ENCODE measurements around the gene CERKL. TPM values are rescaled to one million over a fixed set of nuclear protein-coding genes. Genes with fewer than 3 reads are reported as not detected.

CERKL gene
- total RNA-seq, 4 donors from 2014 or later, result not detected

DNA sequence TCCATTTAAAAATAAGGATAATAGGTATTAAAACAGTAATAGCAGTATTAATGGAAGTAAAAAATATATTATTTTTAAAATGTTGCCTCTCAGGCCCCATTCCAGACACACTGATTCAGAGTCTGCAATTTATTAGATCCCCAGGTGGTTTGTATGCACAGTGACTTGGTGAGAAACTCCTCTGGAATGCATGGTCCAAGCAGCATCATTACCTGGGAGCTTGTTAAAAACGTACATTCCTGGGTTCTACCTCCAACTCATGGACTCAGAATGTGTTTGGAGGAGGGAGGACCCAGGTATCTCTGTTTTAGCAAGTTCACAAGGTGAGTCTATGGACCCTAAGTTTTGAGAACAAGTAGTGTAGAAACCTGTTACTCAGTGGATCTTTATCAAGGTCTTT lies 104.1 kb downstream of the CERKL start:
- H3K36me3 ChIP-seq, result no peaks in the 10 kb centered on the region
- no peaks in the 10 kb centered on the region for H3K27me3 ChIP-seq
- TF ChIP-seq, protein P1, sequence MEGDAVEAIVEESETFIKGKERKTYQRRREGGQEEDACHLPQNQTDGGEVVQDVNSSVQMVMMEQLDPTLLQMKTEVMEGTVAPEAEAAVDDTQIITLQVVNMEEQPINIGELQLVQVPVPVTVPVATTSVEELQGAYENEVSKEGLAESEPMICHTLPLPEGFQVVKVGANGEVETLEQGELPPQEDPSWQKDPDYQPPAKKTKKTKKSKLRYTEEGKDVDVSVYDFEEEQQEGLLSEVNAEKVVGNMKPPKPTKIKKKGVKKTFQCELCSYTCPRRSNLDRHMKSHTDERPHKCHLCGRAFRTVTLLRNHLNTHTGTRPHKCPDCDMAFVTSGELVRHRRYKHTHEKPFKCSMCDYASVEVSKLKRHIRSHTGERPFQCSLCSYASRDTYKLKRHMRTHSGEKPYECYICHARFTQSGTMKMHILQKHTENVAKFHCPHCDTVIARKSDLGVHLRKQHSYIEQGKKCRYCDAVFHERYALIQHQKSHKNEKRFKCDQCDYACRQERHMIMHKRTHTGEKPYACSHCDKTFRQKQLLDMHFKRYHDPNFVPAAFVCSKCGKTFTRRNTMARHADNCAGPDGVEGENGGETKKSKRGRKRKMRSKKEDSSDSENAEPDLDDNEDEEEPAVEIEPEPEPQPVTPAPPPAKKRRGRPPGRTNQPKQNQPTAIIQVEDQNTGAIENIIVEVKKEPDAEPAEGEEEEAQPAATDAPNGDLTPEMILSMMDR (IDR thresholded peaks at IDR 0.05), result no peak
- no peak for TF ChIP-seq EP300 (IDR thresholded peaks at IDR 0.05)
- TF ChIP-seq POLR2A (IDR thresholded peaks at IDR 0.05), result no peak
- DNase-seq (ENCODE audit: low spot score in 2 of 2), result no peak
- no peaks in the 10 kb centered on the region for H3K9me3 ChIP-seq
- WGBS, 2 donors, result 44 to 54% methylated on average over 1 of the region's 1 CpG
- no peaks in the 10 kb centered on the region for H3K4me1 ChIP-seq
- H3K4me3 ChIP-seq, result no peak overlapping the region
- H3K27ac ChIP-seq, result no peak overlapping the region

DNA sequence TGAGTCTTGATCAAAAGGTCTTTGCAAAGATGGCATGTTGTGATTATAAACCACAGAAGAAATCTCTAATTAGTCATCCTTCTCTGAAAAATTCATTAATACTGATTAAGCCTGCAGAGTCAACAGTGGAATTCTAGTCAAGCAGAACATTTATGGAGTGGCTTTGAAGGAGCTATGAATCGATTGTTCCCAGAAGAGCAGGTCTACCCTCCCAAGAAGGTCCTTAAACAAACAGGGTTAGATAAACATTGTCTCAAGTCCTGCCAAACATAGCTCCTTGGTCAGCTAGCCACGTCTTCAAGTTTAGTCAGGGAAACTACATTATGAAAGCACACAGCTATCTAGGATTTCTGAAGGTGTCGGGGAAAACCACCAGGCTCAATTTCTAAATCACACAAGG lies 110.8 kb downstream of the CERKL start:
- no peaks in the 10 kb centered on the region for H3K9me3 ChIP-seq
- no peak overlapping the region for H3K4me3 ChIP-seq
- TF ChIP-seq EP300 (IDR thresholded peaks at IDR 0.05) (no peak), POLR2A (IDR thresholded peaks at IDR 0.05) (no peak)
- TF ChIP-seq, protein P1 (IDR thresholded peaks at IDR 0.05), result no peak
- DNase-seq (ENCODE audit: low spot score in 2 of 2), result no peak
- H3K36me3 ChIP-seq, result no peaks in the 10 kb centered on the region
- no peak overlapping the region for H3K27ac ChIP-seq
- 64% methylated on average over 3 of the region's 3 CpGs for WGBS, 2 donors
- no peaks in the 10 kb centered on the region for H3K27me3 ChIP-seq
- no peaks in the 10 kb centered on the region for H3K4me1 ChIP-seq

DNA sequence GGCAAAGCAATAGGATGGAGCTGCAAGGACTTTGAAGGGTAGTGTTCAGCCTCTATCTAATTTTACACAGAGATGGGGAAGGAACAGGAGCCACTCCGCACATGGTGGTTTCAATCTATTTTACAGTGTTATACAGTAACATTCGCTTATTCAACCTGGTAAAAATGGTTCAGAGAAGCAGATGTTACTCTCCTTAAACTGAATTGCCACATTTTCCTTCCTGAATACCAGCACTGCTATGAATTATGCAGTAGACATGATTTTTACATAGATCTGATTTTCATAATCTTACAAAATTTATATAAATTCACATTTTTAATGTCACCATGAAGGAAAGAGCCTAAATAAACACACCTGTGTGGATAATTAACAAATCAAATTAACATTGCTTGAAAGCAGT lies 114.7 kb downstream of the CERKL start:
- Histone ChIP-seq H3K27me3 (no peaks in the 10 kb centered on the region), H3K27ac (no peak overlapping the region), H3K36me3 (no peaks in the 10 kb centered on the region), H3K9me3 (no peaks in the 10 kb centered on the region), H3K4me1 (no peaks in the 10 kb centered on the region), H3K4me3 (no peak overlapping the region)
- WGBS, 2 donors, result 84 to 92% methylated on average over 2 of the region's 2 CpGs
- TF ChIP-seq EP300 (IDR thresholded peaks at IDR 0.05) (no peak), POLR2A (IDR thresholded peaks at IDR 0.05) (no peak)
- TF ChIP-seq, protein P1 (IDR thresholded peaks at IDR 0.05), result no peak
- no peak for DNase-seq (ENCODE audit: low spot score in 2 of 2)

DNA sequence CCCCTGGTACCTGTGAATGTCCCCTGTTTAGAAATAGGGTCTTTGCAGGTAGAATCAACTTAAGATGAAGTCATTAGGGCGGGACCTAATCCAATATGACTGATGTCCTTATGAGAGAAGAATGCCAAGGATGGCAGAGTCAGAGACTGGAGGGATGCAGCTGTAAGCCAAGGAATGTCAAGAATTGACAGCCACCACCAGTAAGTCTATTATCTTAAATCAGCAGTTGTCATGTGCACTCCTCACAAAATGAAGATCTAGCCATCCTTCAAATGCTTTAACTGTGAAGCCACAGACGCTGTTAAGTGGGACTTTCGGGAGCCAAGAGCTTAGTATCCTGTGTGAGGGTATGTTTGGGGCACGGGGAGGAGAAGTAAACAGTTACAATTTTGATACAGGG lies 116.5 kb downstream of the CERKL start:
- Histone ChIP-seq H3K4me1 (no peaks in the 10 kb centered on the region), H3K27ac (no peak overlapping the region), H3K9me3 (no peaks in the 10 kb centered on the region), H3K4me3 (no peak overlapping the region), H3K36me3 (peaks cover 0 to 8% (median 0%) of the 10 kb centered on the region in 3 donors), H3K27me3 (no peaks in the 10 kb centered on the region)
- WGBS, 2 donors, result 90 to 93% methylated on average over 4 of the region's 4 CpGs
- DNase-seq (ENCODE audit: low spot score in 2 of 2), result no peak
- no peak for TF ChIP-seq POLR2A (IDR thresholded peaks at IDR 0.05)
- TF ChIP-seq, protein P1 (IDR thresholded peaks at IDR 0.05), result no peak
- no peak for TF ChIP-seq EP300 (IDR thresholded peaks at IDR 0.05)

DNA sequence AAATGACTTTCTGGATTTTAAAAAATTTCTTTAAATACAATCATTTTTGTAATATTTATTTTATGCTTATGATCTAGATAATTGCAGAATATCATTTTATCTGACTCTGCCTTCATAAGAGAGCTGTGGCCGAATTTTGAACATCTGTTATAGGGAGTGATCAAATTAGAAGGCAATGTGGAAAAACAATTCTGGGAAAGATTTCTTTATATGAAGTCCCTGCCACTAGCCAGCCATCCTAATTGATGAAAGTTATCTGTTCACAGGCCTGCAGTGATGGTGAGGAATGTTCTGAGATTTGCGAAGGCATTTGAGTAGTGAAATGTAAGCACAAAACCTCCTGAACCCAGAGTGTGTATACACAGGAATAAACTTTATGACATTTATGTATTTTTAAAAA lies 120.2 kb downstream of the CERKL start:
- peaks cover 0 to 12% (median 0%) of the 10 kb centered on the region in 3 donors for H3K36me3 ChIP-seq
- no peak overlapping the region for H3K27ac ChIP-seq
- TF ChIP-seq EP300 (IDR thresholded peaks at IDR 0.05), result no peak
- no peak for TF ChIP-seq POLR2A (IDR thresholded peaks at IDR 0.05)
- TF ChIP-seq, protein P1 (IDR thresholded peaks at IDR 0.05), result no peak
- DNase-seq (ENCODE audit: low spot score in 2 of 2), result no peak
- H3K4me1 ChIP-seq, result no peaks in the 10 kb centered on the region
- no peak overlapping the region for H3K4me3 ChIP-seq
- WGBS, 2 donors, result 86 to 92% methylated on average over 2 of the region's 2 CpGs
- H3K9me3 ChIP-seq, result no peaks in the 10 kb centered on the region
- no peaks in the 10 kb centered on the region for H3K27me3 ChIP-seq
